Measurements from ENCODE around the gene COX8C.

DNA sequence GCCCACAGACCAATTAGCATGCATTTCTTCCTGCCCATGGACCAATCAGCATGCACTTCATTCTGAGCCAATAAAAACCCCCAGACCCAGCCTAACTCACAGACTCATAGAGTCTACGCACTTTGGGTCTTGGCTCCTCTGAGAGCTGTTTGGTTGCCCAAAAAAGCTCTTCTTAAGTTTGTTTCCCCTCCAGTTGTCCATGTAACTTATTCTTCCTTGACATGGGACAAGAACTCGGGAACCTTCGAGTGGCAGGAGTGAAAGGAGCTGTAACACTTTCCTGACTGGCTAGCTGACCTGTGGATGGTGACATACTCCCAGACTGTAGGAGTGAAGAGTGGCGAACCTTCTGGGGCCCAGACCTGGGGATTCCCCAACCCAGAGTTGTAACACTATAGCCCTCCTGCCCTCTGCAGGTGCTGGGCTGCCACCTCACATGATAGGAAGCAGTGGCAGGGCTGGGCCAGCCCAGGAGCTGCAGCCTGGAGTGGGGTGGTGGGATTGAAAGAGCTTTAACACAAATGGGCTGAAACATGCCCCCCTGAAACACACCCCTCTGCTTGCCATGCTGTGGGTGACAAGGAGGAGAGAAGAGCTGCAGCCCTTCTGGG, 9.7 kb upstream of the COX8C start:
- TF ChIP-seq CTCF (IDR thresholded peaks at IDR 0.05) (no peak), POLR2A (IDR thresholded peaks at IDR 0.05) (no peak)
